Astrocyte of the spinal cord (primary cell): ENCODE results near the gene SCAMP2.

Source experiments
- DNase-seq: peaks from one replicate; pipeline ENCODE4 v3.0.0; 2011; ENCODE audit warnings: low read depth, low spot score
- H3K4me3 ChIP-seq: 2 replicates; pipeline ENCODE4 v1.5.1; 2011; ENCODE audit warnings: low read depth, mild to moderate bottlenecking, low read length, moderate library complexity
- CTCF ChIP-seq: IDR thresholded peaks from 2 replicates; pipeline ENCODE4 v1.5.1; 2012; ENCODE audit warnings: low read depth, mild to moderate bottlenecking, low read length, inconsistent platforms
- in situ Hi-C: cut with HindIII; loops from 2 replicates; pipeline ENCODE4 v1.10.0; 2017; ENCODE audit warnings: low sequenced_read_pairs

SCAMP2 gene

GRCh38 chr15:74835312-74835823 lies 37.8 kb downstream of the SCAMP2 start:
- no peak overlapping the region for H3K4me3 ChIP-seq
- peak; percentile 40 for DNase-seq
- in situ Hi-C loops, result no loop called here
- peak; percentile 89 for TF ChIP-seq CTCF

DNA sequence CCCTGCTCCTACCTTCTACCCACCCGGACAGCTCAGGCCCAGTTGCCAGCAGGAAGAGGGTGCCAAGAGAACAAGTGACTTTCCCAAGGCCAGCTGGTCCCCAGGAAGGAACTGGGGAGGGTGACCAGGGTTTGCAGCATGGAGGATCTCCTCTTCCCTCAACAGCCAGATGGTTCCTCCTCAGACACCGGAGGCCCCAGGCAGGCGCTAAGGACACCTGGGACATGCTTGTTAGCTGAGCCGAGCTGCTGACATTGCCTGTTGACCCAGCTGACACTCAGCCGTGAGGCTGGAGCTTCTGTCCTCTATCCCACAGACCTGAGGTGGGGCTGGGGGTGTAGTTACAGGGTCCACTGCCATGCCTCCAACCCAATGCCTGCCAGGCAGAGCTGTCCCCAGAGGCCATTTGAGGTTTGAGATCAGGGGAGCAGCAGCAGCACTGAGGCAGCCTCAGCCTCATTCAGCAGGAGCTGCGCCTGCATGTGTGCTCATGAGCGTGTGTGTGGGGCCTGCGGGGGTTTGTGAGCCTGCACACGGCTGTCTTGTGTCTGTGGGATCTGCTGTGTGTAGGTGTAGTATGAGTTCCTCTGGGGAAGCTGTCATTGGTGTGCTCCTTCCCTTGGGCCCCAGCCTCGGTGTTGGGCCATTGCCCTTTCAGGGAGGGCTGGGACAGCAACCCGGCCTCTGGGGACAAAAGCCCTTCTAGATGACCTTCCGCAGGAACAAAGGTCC lies 39.6 kb downstream of the SCAMP2 start:
- H3K4me3 ChIP-seq, result no peak overlapping the region
- in situ Hi-C loops, result no loop called here
- DNase-seq, result no peak
- no peak for TF ChIP-seq CTCF

GRCh38 chr15:74832826-74833225 lies 40.3 kb downstream of the SCAMP2 start:
- H3K4me3 ChIP-seq, result no peak overlapping the region
- DNase-seq, result no peak
- TF ChIP-seq CTCF, result no peak
- in situ Hi-C loops, result no loop called here

DNA sequence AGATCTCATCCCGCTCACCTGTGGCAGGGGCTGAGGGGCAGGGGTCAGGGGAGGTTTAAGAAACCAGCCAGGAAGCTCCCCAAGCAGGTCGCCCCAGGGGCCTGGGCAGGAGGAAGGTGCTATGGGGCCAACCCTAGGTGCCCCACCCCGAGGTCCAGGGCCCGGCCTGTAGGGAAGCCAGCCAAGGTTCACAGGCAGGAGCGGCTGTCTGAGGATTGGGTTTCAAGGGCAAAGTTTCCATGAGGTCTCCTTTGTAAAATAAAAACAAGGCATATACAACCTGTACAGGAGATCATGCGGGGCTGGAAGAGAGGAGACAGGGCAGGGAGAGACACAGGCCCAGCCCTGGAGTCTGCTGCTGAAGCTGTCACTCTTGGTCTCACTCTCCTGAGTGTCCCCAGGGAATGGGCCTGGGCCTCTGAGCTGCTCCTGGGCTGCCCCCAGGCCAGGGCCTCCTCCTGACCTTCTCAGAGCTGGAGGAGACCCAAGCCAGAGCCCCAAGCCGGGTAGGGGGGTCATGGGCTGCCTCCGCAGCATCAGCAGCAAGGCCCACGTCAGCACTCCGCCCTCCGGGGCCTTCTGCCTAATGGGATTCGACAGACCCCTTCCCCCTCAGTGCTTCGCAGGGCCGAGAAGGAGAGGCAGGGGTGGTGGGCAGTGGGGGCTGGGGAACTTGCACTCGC lies 41.2 kb downstream of the SCAMP2 start:
- no peak for TF ChIP-seq CTCF
- in situ Hi-C loops, result no loop called here
- no peak overlapping the region for H3K4me3 ChIP-seq
- no peak for DNase-seq

- DNase-seq, result no peak
- H3K4me3 ChIP-seq, result no peak overlapping the region
- in situ Hi-C loops, result no loop called here
- TF ChIP-seq CTCF, result no peak
Measured at GRCh38 chr15:74830868-74831267, 42.3 kb downstream of the SCAMP2 start.

DNA sequence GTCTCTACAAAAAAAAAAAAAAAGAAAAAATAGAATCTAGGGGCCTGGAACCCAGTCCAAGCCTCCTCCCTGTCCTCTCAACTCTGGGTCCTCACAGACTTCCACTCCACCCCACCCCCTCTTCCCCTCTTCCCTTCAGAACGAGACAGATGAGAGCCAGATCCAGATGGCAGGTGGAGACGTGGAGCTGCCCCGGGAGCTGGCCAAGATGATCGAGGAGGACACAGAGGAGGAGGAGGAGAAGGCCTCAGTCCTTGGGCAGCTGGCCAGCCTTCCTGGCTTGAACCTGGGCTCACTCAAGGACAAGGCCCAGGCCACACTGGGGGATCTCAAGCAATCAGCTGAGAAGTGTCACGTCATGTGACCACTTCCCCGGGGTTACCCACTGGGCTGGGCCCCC lies 43.2 kb downstream of the SCAMP2 start:
- no peak for TF ChIP-seq CTCF
- no peak for DNase-seq
- in situ Hi-C loops, result no loop called here
- H3K4me3 ChIP-seq, result no peak overlapping the region
